SU-DHL-6 (cell line): ENCODE data around the gene DMBT1.

Experiments
- H2AFZ ChIP-seq: fragments of 200-600 bp; sonication (generic); 2 replicates; pipeline ENCODE4 v1.6.1; 2014; ENCODE audit warnings: low read depth, mild to moderate bottlenecking, moderate library complexity, mixed read lengths, antibody characterized with exemption, low read length; ENCODE audit not compliant: severe bottlenecking
- H3F3A ChIP-seq: fragments of 200-600 bp; shearing (Covaris generic); 2 replicates; pipeline ENCODE4 v1.6.0; 2016; ENCODE audit warnings: antibody characterized with exemption, mild to moderate bottlenecking; ENCODE audit not compliant: insufficient read depth
- H3K27ac ChIP-seq: fragments of 200-600 bp; sonication (generic); 2 replicates; pipeline ENCODE4 v1.5.1; 2016; ENCODE audit warnings: low read depth, mild to moderate bottlenecking, low read length, moderate library complexity, mixed read lengths
- H3K27me3 ChIP-seq: fragments of 200-600 bp; sonication (generic), shearing (Covaris generic); 2 replicates; pipeline ENCODE4 v1.6.0; 2014; ENCODE audit warnings: mild to moderate bottlenecking, low read length
- H3K36me3 ChIP-seq: fragments of 200-600 bp; sonication (generic); 2 replicates; pipeline ENCODE4 v1.6.1; 2014; ENCODE audit warnings: mild to moderate bottlenecking, low read length, mixed read lengths
- H3K4me2 ChIP-seq: fragments of 300-600, 200-600 bp; shearing (Covaris generic), sonication (generic); 2 replicates; pipeline ENCODE4 v1.6.0; 2014; ENCODE audit warnings: low read length, low read depth, mild to moderate bottlenecking; ENCODE audit not compliant: poor library complexity, severe bottlenecking
- H3K4me3 ChIP-seq: fragments of 200-600 bp; sonication (generic); 2 replicates; pipeline ENCODE4 v1.5.1; 2014; ENCODE audit warnings: antibody characterized with exemption, low read length, mild to moderate bottlenecking, mixed read lengths; ENCODE audit not compliant: insufficient read depth, poor library complexity, severe bottlenecking
- H3K79me2 ChIP-seq: fragments of 200-600 bp; sonication (generic); 2 replicates; pipeline ENCODE4 v1.6.1; 2014; ENCODE audit warnings: mild to moderate bottlenecking, low read length, moderate library complexity; ENCODE audit not compliant: insufficient read depth
- H3K9ac ChIP-seq: fragments of 200-600 bp; sonication (generic); 2 replicates; pipeline ENCODE4 v1.7.0; 2014; ENCODE audit warnings: mild to moderate bottlenecking, low read length
- H3K9me2 ChIP-seq: fragments of 200-600 bp; sonication (generic); replicated peaks from 2 replicates; pipeline ENCODE4 v1.6.1; 2014; ENCODE audit warnings: low read length; ENCODE audit not compliant: insufficient read depth
- H3K9me3 ChIP-seq: fragments of 200-600 bp; sonication (generic); 2 replicates; pipeline ENCODE4 v1.6.1; 2014; ENCODE audit warnings: low read length, mixed read lengths; ENCODE audit not compliant: insufficient read depth
- H4K20me1 ChIP-seq: fragments of 200-600 bp; sonication (generic); 2 replicates; pipeline ENCODE4 v1.6.1; 2014; ENCODE audit warnings: low read depth, mild to moderate bottlenecking, antibody characterized with exemption, low read length, moderate library complexity, mixed read lengths
- EZH2phosphoT487 ChIP-seq: fragments of 200-600 bp; sonication (generic), shearing (Covaris generic); conservative IDR thresholded peaks from 2 replicates; pipeline ENCODE4 v1.6.1; 2018; ENCODE audit warnings: mild to moderate bottlenecking, antibody characterized with exemption, low read length, moderate library complexity, mixed read lengths
- TF ChIP-seq, protein P1 (sequence below): fragments of 200-600 bp; sonication (generic); IDR thresholded peaks from one replicate; pipeline ENCODE4 v1.5.1; 2017; ENCODE audit warnings: antibody characterized with exemption, mild to moderate bottlenecking, low read length, moderate library complexity; ENCODE audit not compliant: insufficient read depth, poor library complexity, severe bottlenecking

DMBT1 gene

GRCh38 chr10:122568551-122568950 is 8.0 kb downstream of the DMBT1 start:
- no peaks in the 10 kb centered on the region for H3K27me3 ChIP-seq
- H3K4me2 ChIP-seq, result no peak overlapping the region
- H4K20me1 ChIP-seq, result no peaks in the 10 kb centered on the region
- no peaks in the 10 kb centered on the region for H3K36me3 ChIP-seq
- no peaks in the 10 kb centered on the region for H3F3A ChIP-seq
- no peak overlapping the region for H3K4me3 ChIP-seq
- no peak overlapping the region for H3K27ac ChIP-seq
- no peak overlapping the region for H3K9ac ChIP-seq
- no peaks in the 10 kb centered on the region for H3K79me2 ChIP-seq
- H3K9me3 ChIP-seq, result no peaks in the 10 kb centered on the region
- TF ChIP-seq, protein P1, sequence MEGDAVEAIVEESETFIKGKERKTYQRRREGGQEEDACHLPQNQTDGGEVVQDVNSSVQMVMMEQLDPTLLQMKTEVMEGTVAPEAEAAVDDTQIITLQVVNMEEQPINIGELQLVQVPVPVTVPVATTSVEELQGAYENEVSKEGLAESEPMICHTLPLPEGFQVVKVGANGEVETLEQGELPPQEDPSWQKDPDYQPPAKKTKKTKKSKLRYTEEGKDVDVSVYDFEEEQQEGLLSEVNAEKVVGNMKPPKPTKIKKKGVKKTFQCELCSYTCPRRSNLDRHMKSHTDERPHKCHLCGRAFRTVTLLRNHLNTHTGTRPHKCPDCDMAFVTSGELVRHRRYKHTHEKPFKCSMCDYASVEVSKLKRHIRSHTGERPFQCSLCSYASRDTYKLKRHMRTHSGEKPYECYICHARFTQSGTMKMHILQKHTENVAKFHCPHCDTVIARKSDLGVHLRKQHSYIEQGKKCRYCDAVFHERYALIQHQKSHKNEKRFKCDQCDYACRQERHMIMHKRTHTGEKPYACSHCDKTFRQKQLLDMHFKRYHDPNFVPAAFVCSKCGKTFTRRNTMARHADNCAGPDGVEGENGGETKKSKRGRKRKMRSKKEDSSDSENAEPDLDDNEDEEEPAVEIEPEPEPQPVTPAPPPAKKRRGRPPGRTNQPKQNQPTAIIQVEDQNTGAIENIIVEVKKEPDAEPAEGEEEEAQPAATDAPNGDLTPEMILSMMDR, result no peak
- no peak for TF ChIP-seq EZH2phosphoT487
- H2AFZ ChIP-seq, result no peak overlapping the region
- H3K9me2 ChIP-seq, result no peaks in the 10 kb centered on the region

- Histone ChIP-seq H3K79me2 (no peaks in the 10 kb centered on the region), H3K9ac (no peak overlapping the region), H3K27ac (no peak overlapping the region), H3K4me3 (no peak overlapping the region), H3K9me2 (no peaks in the 10 kb centered on the region), H3K36me3 (no peaks in the 10 kb centered on the region), H3K27me3 (no peaks in the 10 kb centered on the region), H4K20me1 (no peaks in the 10 kb centered on the region), H3K4me2 (no peak overlapping the region), H2AFZ (no peak overlapping the region), H3K9me3 (no peaks in the 10 kb centered on the region), H3F3A (no peaks in the 10 kb centered on the region)
- TF ChIP-seq, protein P1, result no peak
- no peak for TF ChIP-seq EZH2phosphoT487
These were observed 10.4 kb downstream of the DMBT1 start for GRCh38 chr10:122570920-122571319.

DNA sequence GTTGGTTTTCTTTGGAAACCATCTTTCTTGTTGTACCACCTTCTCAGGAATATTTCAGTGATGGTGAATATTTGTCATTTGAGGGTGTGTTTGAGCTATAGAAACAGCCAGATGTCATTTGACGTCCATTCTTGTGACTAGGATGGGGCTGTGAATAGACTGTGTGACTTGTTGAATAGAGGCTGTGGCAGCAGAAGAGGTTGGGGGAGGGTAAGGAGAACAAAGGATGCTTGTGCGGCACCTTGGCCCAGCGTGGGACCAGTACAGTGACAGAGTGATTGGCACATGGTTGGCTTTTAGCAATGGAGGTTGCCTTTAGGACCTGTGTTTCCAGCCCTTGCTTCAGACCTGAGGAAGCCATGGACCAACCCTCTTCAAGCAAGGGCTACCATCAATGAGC is 11.3 kb downstream of the DMBT1 start:
- H2AFZ ChIP-seq, result no peak overlapping the region

More for the DNA sequence above, 11.3 kb downstream of the DMBT1 start:
- no peak overlapping the region for H3K27ac ChIP-seq
- no peaks in the 10 kb centered on the region for H3K79me2 ChIP-seq
- no peaks in the 10 kb centered on the region for H3K9me3 ChIP-seq
- H4K20me1 ChIP-seq, result no peaks in the 10 kb centered on the region
- H3K4me2 ChIP-seq, result no peak overlapping the region
- no peaks in the 10 kb centered on the region for H3K9me2 ChIP-seq
- no peaks in the 10 kb centered on the region for H3K27me3 ChIP-seq
- no peaks in the 10 kb centered on the region for H3F3A ChIP-seq
- H3K4me3 ChIP-seq, result no peak overlapping the region
- no peak overlapping the region for H3K9ac ChIP-seq
- TF ChIP-seq, protein P1, result no peak
- no peak for TF ChIP-seq EZH2phosphoT487
- H3K36me3 ChIP-seq, result no peaks in the 10 kb centered on the region
